ENCODE results near the gene SORBS1.

GRCh38 chr10:95319239-95319638, 241.9 kb downstream of the SORBS1 start:
- TF ChIP-seq CTCF (IDR thresholded peaks at IDR 0.05; ENCODE audit: insufficient read depth, low read depth, low read length) (no peak), EZH2 (IDR thresholded peaks at IDR 0.05; ENCODE audit: insufficient read depth, low read length) (no peak)

All from astrocyte (in vitro differentiated cells and primary cell).